Heart left ventricle (tissue), 16 donors: Measurements from ENCODE around the gene P2RX6. TPM values are rescaled to one million over a fixed set of nuclear protein-coding genes. Genes with fewer than 3 reads are reported as not detected.
A peak's percentile ranks its signal among the peaks of the same experiment; 100 is the strongest.

Source experiments
- ATAC-seq, 4 donors: fragments of 200-7000 bp; cut with Tn5 transposase; one replicate each; pipeline ENCODE4 v1.9.1; 2020 to 2022; ENCODE audit warnings: moderate library complexity in 4 of 4, mild to moderate bottlenecking in 3 of 4, moderate number of reproducible peaks in 1 of 4
- DNase-seq, 5 donors: peaks; one replicate each; pipeline ENCODE4 v3.0.0-alpha.2; 2020
- H3K27ac ChIP-seq, 12 donors: fragments of 200-600 bp; sonication (generic) in 4 of 12; one replicate each; pipeline versions ENCODE4 v1.5.0 to v1.8.0; 2016 to 2022; ENCODE audit warnings: mild to moderate bottlenecking in 2 of 12
- H3K27me3 ChIP-seq, 9 donors: fragments of 200-600 bp; sonication (generic) in 2 of 9; one replicate each; pipeline versions ENCODE4 v1.5.1 to v1.8.0; 2016 to 2022; ENCODE audit warnings: mild to moderate bottlenecking in 3 of 9
- H3K36me3 ChIP-seq, 9 donors: fragments of 200-600 bp; sonication (generic) in 2 of 9; one replicate each; pipeline versions ENCODE4 v1.5.0 to v1.8.0; 2018 to 2022; ENCODE audit warnings: mild to moderate bottlenecking in 2 of 9
- H3K4me1 ChIP-seq, 12 donors: fragments of 200-600 bp; sonication (generic) in 4 of 12; one replicate each; pipeline versions ENCODE4 v1.5.0 to v1.8.0; 2016 to 2022; ENCODE audit warnings: mild to moderate bottlenecking in 3 of 12
- H3K4me3 ChIP-seq, 12 donors: fragments of 200-600 bp; sonication (generic) in 4 of 12; one replicate each; pipeline versions ENCODE4 v1.5.0 to v1.8.0; 2017 to 2022; ENCODE audit warnings: mild to moderate bottlenecking in 9 of 12, moderate library complexity in 4 of 12
- H3K9me3 ChIP-seq, 12 donors: fragments of 200-600 bp; sonication (generic) in 4 of 12; one replicate each; pipeline versions ENCODE4 v1.5.0 to v1.8.0; 2016 to 2022; ENCODE audit warnings: mild to moderate bottlenecking in 1 of 12
- POLR2A ChIP-seq, 2 donors: fragments of 450-650 bp; IDR thresholded peaks; one replicate each; pipeline ENCODE4 v1.6.1; 2017; ENCODE audit warnings: antibody characterized with exemption in 2 of 2, mild to moderate bottlenecking in 2 of 2, moderate library complexity in 2 of 2
- WGBS, 4 donors: extraction: QIAGEN DNeasy Blood & Tissue Kit in 2 of 4; methylation state at CpG; one replicate each; pipeline versions ENCODE4 v1.1.5 to v1.1.7; 2013 to 2018; 5-methylcytosine and 5-hydroxymethylcytosine counted together
- intact Hi-C, 10 donors: fragments of 100-400 bp; cut with DNase I; formaldehyde crosslinking; loops; one replicate each; pipeline versions ENCODE4 v1.11.1 to v1.14.2; 2022
- polyA plus RNA-seq, 2 donors: library from polyadenylated mRNA; stranded (reverse); fragments of 200-250 nt; gene quantifications; one replicate each; pipeline ENCODE4 v1.2.3, GENCODE V29; 2013
- total RNA-seq, 9 donors: library from RNA; depleted of rRNA in 2 of 9; stranded (reverse); fragments of >200 nt in 2 of 9; fragmentation: NEBNext Ultra II Directional in 3 of 9; extraction: Animal tissue kit (Norgen Biotek cat#: 25700) in 3 of 9; gene quantifications; one replicate each; pipeline versions ENCODE4 v1.1.0 to v1.2.4, GENCODE V29; 2016 to 2023
- TF ChIP-seq, protein P1 (sequence below), 12 donors: fragments of 200-600 bp; sonication (generic) in 4 of 12; IDR thresholded peaks; one replicate each; pipeline versions ENCODE4 v1.5.0 to v1.8.0; 2018 to 2022; ENCODE audit warnings: antibody characterized with exemption in 12 of 12, mild to moderate bottlenecking in 5 of 12
- donor health status: ischemic (EF 13 %, LVEDD 7.1; RV severe dilation, severe dysfunction).
- donor health status: healthy with polysubstance abuse.
- donor health status: DM: no; HTN: yes; CAD: no.
- donor health status: DM: no; HTN: no; CAD: no.
- donor health status: ischemic (EF 25% LVEDD 6.9; RV normal size, moderate dysfunction).
- donor health status: ischemic (EF 25% LVEDD 5.7; RV mildly dilated, moderate dysfunction).
- donor health status: healthy.
- donor health status: DM: yes; HTN: yes; CAD: no.
- donor health status: ischemic (EF 35%, LVEDD 5.7; RV mildly dilated, moderate dysfunction).
- donor health status: nonischemic (EF 11% LVEDD 7.7; RV severe dilation, severe dysfunction).
- donor health status: DM: yes; HTN: yes; CAD: no.
- donor health status: PGD.
- donor health status: ischemic (EF 29% LVEDD 5.4; RV normal size, mild dysfunction).
- donor health status: nonischemic (EF 23%, LVEDD 6.1; RV moderate dilation, normal function).

The P2RX6 gene
- total and polyA plus RNA-seq, 11 donors = 0.06 to 4.8 (median 1.5) TPM

DNA sequence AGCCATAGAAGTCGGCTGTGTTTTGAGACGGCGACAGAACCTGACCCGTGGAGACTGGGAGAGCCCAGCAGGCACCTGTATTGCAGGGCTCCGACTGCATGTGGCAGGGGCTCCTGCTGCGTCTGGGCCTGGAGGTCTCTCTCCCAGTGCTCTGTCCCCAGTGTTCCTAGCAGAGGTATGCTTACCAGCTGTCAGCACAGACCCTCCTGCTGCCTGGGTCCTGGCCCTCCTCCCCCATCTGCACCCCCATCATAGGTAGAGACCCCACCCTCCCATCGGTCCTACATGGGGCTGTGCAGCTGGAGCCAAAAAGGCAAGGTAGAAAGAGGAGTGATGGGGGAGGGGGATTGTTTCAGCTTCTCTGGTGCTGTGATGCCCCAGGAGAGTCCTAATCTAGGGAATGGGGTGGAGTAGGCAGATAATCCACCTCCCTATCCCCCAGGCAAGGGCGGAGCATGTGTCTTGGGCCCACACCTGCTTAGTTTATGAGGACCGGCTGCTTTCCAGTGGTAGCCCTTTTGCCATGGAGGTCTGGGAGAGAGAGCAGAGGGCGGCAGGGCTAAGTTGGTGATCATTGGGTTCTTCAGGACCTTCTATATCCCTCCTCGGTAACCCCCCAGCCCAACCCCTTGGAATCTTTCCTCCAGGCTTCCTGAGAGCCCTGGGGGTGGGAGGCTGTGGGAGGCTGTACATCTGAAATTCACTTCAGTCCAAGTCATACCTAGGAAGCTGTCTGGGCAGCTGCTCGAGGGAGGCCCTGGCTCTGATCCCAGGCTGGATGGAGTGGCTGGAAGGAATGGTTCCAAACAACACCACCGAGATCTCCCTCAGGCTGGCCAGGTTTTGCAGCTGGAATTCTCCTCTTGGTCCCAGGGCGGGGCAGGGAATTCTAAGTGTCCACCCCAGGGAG, 12.1 kb downstream of the P2RX6 start:
- H3K4me3 ChIP-seq = no peak overlapping the region
- no peaks in the 10 kb centered on the region for H3K36me3 ChIP-seq
- H3K4me1 ChIP-seq = peaks cover 0 to 10% (median 2%) of the 10 kb centered on the region in 12 donors
- no peak for TF ChIP-seq POLR2A (IDR thresholded peaks at IDR 0.05)
- TF ChIP-seq, protein P1, sequence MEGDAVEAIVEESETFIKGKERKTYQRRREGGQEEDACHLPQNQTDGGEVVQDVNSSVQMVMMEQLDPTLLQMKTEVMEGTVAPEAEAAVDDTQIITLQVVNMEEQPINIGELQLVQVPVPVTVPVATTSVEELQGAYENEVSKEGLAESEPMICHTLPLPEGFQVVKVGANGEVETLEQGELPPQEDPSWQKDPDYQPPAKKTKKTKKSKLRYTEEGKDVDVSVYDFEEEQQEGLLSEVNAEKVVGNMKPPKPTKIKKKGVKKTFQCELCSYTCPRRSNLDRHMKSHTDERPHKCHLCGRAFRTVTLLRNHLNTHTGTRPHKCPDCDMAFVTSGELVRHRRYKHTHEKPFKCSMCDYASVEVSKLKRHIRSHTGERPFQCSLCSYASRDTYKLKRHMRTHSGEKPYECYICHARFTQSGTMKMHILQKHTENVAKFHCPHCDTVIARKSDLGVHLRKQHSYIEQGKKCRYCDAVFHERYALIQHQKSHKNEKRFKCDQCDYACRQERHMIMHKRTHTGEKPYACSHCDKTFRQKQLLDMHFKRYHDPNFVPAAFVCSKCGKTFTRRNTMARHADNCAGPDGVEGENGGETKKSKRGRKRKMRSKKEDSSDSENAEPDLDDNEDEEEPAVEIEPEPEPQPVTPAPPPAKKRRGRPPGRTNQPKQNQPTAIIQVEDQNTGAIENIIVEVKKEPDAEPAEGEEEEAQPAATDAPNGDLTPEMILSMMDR (IDR thresholded peaks at IDR 0.05) = no peak
- ATAC-seq (peak; percentile 25 to 59 (median 36)), DNase-seq (peak in 1 of 5 donors; percentile 66)
- H3K27ac ChIP-seq = no peak overlapping the region
- WGBS, 4 donors = 59 to 67% (median 64%) methylated on average over 12 to 14 of the region's 14 CpGs
- peaks cover 7 to 38% (median 15%) of the 10 kb centered on the region in 9 donors for H3K27me3 ChIP-seq
- no peaks in the 10 kb centered on the region for H3K9me3 ChIP-seq
- intact Hi-C loops = loop anchor here in 1 of 10 donors (5.0 kb wide), 1 partner anchor 40 kb away; no protein-coding TSS in a partner anchor

- 90 to 95% (median 94%) methylated on average over 9 to 13 of the region's 13 CpGs for WGBS, 4 donors
- Histone ChIP-seq H3K9me3 (no peaks in the 10 kb centered on the region), H3K27ac (no peak overlapping the region), H3K4me1 (peaks cover 0 to 17% (median 6%) of the 10 kb centered on the region in 12 donors), H3K36me3 (no peaks in the 10 kb centered on the region), H3K27me3 (peaks cover 9 to 52% (median 22%) of the 10 kb centered on the region in 9 donors), H3K4me3 (no peak overlapping the region)
- intact Hi-C loops = loop anchor here in 1 of 10 donors (5.0 kb wide), 1 partner anchor 39 kb away; no protein-coding TSS in a partner anchor
- DNase-seq (no peak), ATAC-seq (no peak)
- TF ChIP-seq, protein P1 (IDR thresholded peaks at IDR 0.05) = no peak
- TF ChIP-seq POLR2A (IDR thresholded peaks at IDR 0.05) = no peak
Measured at GRCh38 chr22:21028277-21029251, 13.6 kb downstream of the P2RX6 start.

- DNase-seq (no peak), ATAC-seq (no peak)
- Histone ChIP-seq H3K4me1 (peaks cover 0 to 17% (median 6%) of the 10 kb centered on the region in 12 donors), H3K27me3 (peaks cover 9 to 52% (median 22%) of the 10 kb centered on the region in 9 donors), H3K4me3 (no peak overlapping the region), H3K9me3 (no peaks in the 10 kb centered on the region), H3K36me3 (no peaks in the 10 kb centered on the region), H3K27ac (no peak overlapping the region)
- intact Hi-C loops = loop anchor here in 2 of 10 donors (5.0 to 10.0 kb wide), 2 partner anchors 38 to 65 kb away; no protein-coding TSS in a partner anchor
- WGBS, 4 donors = 66 to 72% (median 70%) methylated on average over 12 of the region's 12 CpGs
- TF ChIP-seq POLR2A (IDR thresholded peaks at IDR 0.05) = no peak
- TF ChIP-seq, protein P1 (IDR thresholded peaks at IDR 0.05) = no peak
Measured at GRCh38 chr22:21029486-21030025, 14.6 kb downstream of the P2RX6 start.
